H1 (cell line): Measurements from ENCODE around the gene BECN2. TPM values are rescaled to one million over a fixed set of nuclear protein-coding genes. Genes with fewer than 3 reads are reported as not detected.

Experiments
- CTCF ChIA-PET: fragments of 300-600 bp; sonication (Branson Sonifier 250); formaldehyde crosslinking; loops from one replicate; lab custom pipeline; 2021; ENCODE audit not compliant: partially characterized antibody; lab: Charles Lee
- POLR2A ChIA-PET: fragments of 300-600 bp; sonication (Branson Sonifier 250); formaldehyde crosslinking; loops from one replicate; lab custom pipeline; 2021; ENCODE audit warnings: inconsistent platforms; ENCODE audit not compliant: partially characterized antibody; lab: Charles Lee
- DNase-seq, 2 experiments: peaks; one replicate each; pipeline versions ENCODE4 v3.0.0 to v3.0.0-alpha.2; 2010 to 2022; ENCODE audit warnings: low spot score in 2 of 2, low read depth in 1 of 2, mixed read lengths in 1 of 2
- FAIRE-seq: peaks from 2 replicates; lab custom pipeline; 2011; peaks lifted over from hg19 to GRCh38; lab: Jason Lieb, UNC
- H2AFZ ChIP-seq: 2 replicates; pipeline ENCODE4 v1.8.1; 2012; ENCODE audit warnings: low read length, inconsistent platforms
- H2AK5ac ChIP-seq: 2 replicates; pipeline ENCODE4 v1.6.1; 2013; ENCODE audit warnings: low read depth, low read length
- H2BK120ac ChIP-seq: replicated peaks from 2 replicates; pipeline ENCODE3; 2013; ENCODE audit warnings: low read depth, low read length, inconsistent platforms
- H2BK12ac ChIP-seq: 2 replicates; pipeline ENCODE4 v1.6.1; 2013; ENCODE audit warnings: low read depth, low read length
- H2BK15ac ChIP-seq: 2 replicates; pipeline ENCODE4 v1.6.1; 2013; ENCODE audit warnings: low read length
- H2BK20ac ChIP-seq: 2 replicates; pipeline ENCODE4 v1.6.1; 2013; ENCODE audit warnings: low read length
- H2BK5ac ChIP-seq: 2 replicates; pipeline ENCODE4 v1.6.1; 2013; ENCODE audit warnings: low read depth, low read length
- H3K14ac ChIP-seq: 2 replicates; pipeline ENCODE4 v1.6.1; 2013; ENCODE audit warnings: inconsistent platforms; ENCODE audit not compliant: insufficient read length
- H3K18ac ChIP-seq: 2 replicates; pipeline ENCODE4 v1.6.1; 2013; ENCODE audit warnings: low read length; ENCODE audit errors: extremely low read depth
- H3K23ac ChIP-seq: 2 replicates; pipeline ENCODE4 v1.6.1; 2013; ENCODE audit warnings: inconsistent platforms; ENCODE audit not compliant: insufficient read length
- H3K23me2 ChIP-seq: 2 replicates; pipeline ENCODE4 v1.6.1; 2013; ENCODE audit warnings: low read depth, low read length
- H3K27ac ChIP-seq: 2 replicates; pipeline ENCODE4 v1.6.1; 2011; ENCODE audit warnings: low read depth, low read length, inconsistent platforms
- H3K27me3 ChIP-seq, 4 experiments: replicated peaks in 1 of 4; 1 replicate in 1 of 4; 2 replicates in 3 of 4; pipeline versions ENCODE4 v1.6.1 to v1.8.1; 2011 to 2013; ENCODE audit warnings: low read length in 3 of 4, mild to moderate bottlenecking in 3 of 4, inconsistent platforms in 2 of 4, mixed read lengths in 2 of 4, moderate library complexity in 1 of 4; ENCODE audit not compliant: control insufficient read depth in 3 of 4, insufficient read depth in 3 of 4; ENCODE audit errors: extremely low read depth in 1 of 4
- H3K36me3 ChIP-seq, 4 experiments: 2 replicates each; pipeline versions ENCODE4 v1.6.1 to v1.8.1; 2011 to 2013; ENCODE audit warnings: mild to moderate bottlenecking in 4 of 4, low read length in 3 of 4, moderate library complexity in 2 of 4, control low read depth in 1 of 4, inconsistent platforms in 1 of 4; ENCODE audit not compliant: insufficient read depth in 4 of 4, control insufficient read depth in 2 of 4
- H3K4ac ChIP-seq: replicated peaks from 2 replicates; pipeline ENCODE3; 2013; ENCODE audit warnings: low read length, low read depth, mixed read lengths, inconsistent platforms; ENCODE audit not compliant: insufficient read length
- H3K4me1 ChIP-seq, 4 experiments: replicated peaks in 1 of 4; 1 replicate in 1 of 4; 2 replicates in 3 of 4; pipeline versions ENCODE4 v1.6.1 to v1.8.1; 2011 to 2013; ENCODE audit warnings: low read length in 3 of 4, inconsistent platforms in 2 of 4, mixed read lengths in 1 of 4; ENCODE audit not compliant: insufficient read depth in 4 of 4, control insufficient read depth in 3 of 4
- H3K4me2 ChIP-seq, 2 experiments: 2 replicates each; pipeline versions ENCODE4 v1.6.1 to v1.8.1; 2011 to 2013; ENCODE audit warnings: low read depth in 2 of 2, low read length in 2 of 2, control low read depth in 1 of 2, inconsistent platforms in 1 of 2, mild to moderate bottlenecking in 1 of 2; ENCODE audit not compliant: insufficient read depth in 1 of 2
- H3K4me3 ChIP-seq, 4 experiments: fragments of 200-600, 300-600 bp in 1 of 4; sonication (generic), shearing (Covaris generic), sonication (Bioruptor Twin) in 1 of 4; 2 replicates each; pipeline versions ENCODE4 v1.5.1 to v1.8.1; 2011 to 2016; ENCODE audit warnings: low read length in 4 of 4, low read depth in 3 of 4, control low read depth in 2 of 4, inconsistent platforms in 2 of 4, mild to moderate bottlenecking in 2 of 4, mixed read lengths in 1 of 4, moderate library complexity in 1 of 4; ENCODE audit not compliant: insufficient read depth in 2 of 4; ENCODE audit errors: extremely low read depth in 1 of 4
- H3K56ac ChIP-seq: replicated peaks from 2 replicates; pipeline ENCODE3; 2013; ENCODE audit warnings: low read depth, mild to moderate bottlenecking, mixed read lengths, low read length, inconsistent platforms; ENCODE audit not compliant: insufficient read length
- H3K79me1 ChIP-seq: 2 replicates; pipeline ENCODE4 v1.6.1; 2013; ENCODE audit warnings: low read depth, low read length, control low read depth
- H3K79me2 ChIP-seq, 2 experiments: 2 replicates each; pipeline versions ENCODE4 v1.6.1 to v1.8.1; 2012 to 2013; ENCODE audit warnings: low read length in 2 of 2, mild to moderate bottlenecking in 2 of 2, inconsistent platforms in 1 of 2; ENCODE audit not compliant: insufficient read depth in 2 of 2, control insufficient read depth in 1 of 2
- H3K9ac ChIP-seq, 4 experiments: replicated peaks in 1 of 4; 1 replicate in 1 of 4; 2 replicates in 3 of 4; pipeline versions ENCODE4 v1.6.1 to v1.8.1; 2011 to 2013; ENCODE audit warnings: low read depth in 3 of 4, low read length in 3 of 4, control low read depth in 2 of 4, mild to moderate bottlenecking in 2 of 4, moderate library complexity in 2 of 4, inconsistent platforms in 1 of 4; ENCODE audit errors: extremely low read depth in 1 of 4
- H3K9me3 ChIP-seq, 2 experiments: 2 replicates each; pipeline versions ENCODE4 v1.6.1 to v1.8.1; 2012 to 2013; ENCODE audit warnings: mild to moderate bottlenecking in 2 of 2, moderate library complexity in 2 of 2, control low read depth in 1 of 2, inconsistent platforms in 1 of 2, low read depth in 1 of 2, low read length in 1 of 2, mixed read lengths in 1 of 2; ENCODE audit not compliant: insufficient read depth in 2 of 2
- H4K20me1 ChIP-seq, 2 experiments: replicated peaks in 1 of 2; 2 replicates each; pipeline versions ENCODE3 to v1.8.1; 2011 to 2013; ENCODE audit warnings: inconsistent platforms in 2 of 2, low read length in 2 of 2, mild to moderate bottlenecking in 1 of 2; ENCODE audit not compliant: insufficient read depth in 2 of 2, control insufficient read depth in 1 of 2
- H4K5ac ChIP-seq: 2 replicates; pipeline ENCODE4 v1.6.1; 2013; ENCODE audit warnings: low read length, low read depth, mixed read lengths, inconsistent platforms; ENCODE audit not compliant: insufficient read length
- H4K8ac ChIP-seq: 2 replicates; pipeline ENCODE4 v1.8.0; 2013; ENCODE audit warnings: mild to moderate bottlenecking, moderate library complexity, low read length, inconsistent platforms; ENCODE audit not compliant: insufficient read depth; ENCODE audit errors: extremely low read depth
- H4K91ac ChIP-seq: replicated peaks from 2 replicates; pipeline ENCODE3; 2013; ENCODE audit warnings: low read length, mixed read lengths, inconsistent platforms; ENCODE audit not compliant: insufficient read length
- CHD2 ChIP-seq: IDR thresholded peaks from 2 replicates; pipeline ENCODE4 v1.6.1; 2012; ENCODE audit warnings: low read length, improper control_type of control experiment
- JUN ChIP-seq: IDR thresholded peaks from 2 replicates; pipeline ENCODE4 v1.6.1; 2011; ENCODE audit warnings: low read depth, mild to moderate bottlenecking, improper control_type of control experiment, low read length
- KDM4A ChIP-seq: IDR thresholded peaks from one replicate; pipeline ENCODE4 v1.7.1; 2012; ENCODE audit warnings: low read depth, mild to moderate bottlenecking, moderate library complexity, low read length, inconsistent platforms; ENCODE audit not compliant: severe bottlenecking
- RAD21 ChIP-seq, 2 experiments: IDR thresholded peaks in 1 of 2; conservative IDR thresholded peaks in 1 of 2; 2 replicates each; pipeline ENCODE4 v1.6.1; 2011; ENCODE audit warnings: low read depth in 2 of 2, low read length in 2 of 2, improper control_type of control experiment in 1 of 2, inconsistent platforms in 1 of 2, mild to moderate bottlenecking in 1 of 2, moderate library complexity in 1 of 2
- RBBP5 ChIP-seq: IDR thresholded peaks from 2 replicates; pipeline ENCODE4 v1.7.1; 2012; ENCODE audit warnings: low read depth, mild to moderate bottlenecking, inconsistent platforms, low read length, moderate library complexity, borderline replicate concordance
- RNF2 ChIP-seq: fragments of 200-900, 300-1000 bp; sonication (generic); IDR thresholded peaks from 2 replicates; pipeline ENCODE4 v1.7.1; 2016; ENCODE audit warnings: borderline replicate concordance, low read depth, mild to moderate bottlenecking, antibody characterized with exemption, low read length; ENCODE audit not compliant: poor library complexity, severe bottlenecking; ENCODE audit errors: missing control alignments
- SIRT6 ChIP-seq: IDR thresholded peaks from one replicate; pipeline ENCODE4 v1.7.1; 2012; ENCODE audit warnings: low read length, inconsistent platforms
- TAF1 ChIP-seq: IDR thresholded peaks from 2 replicates; pipeline ENCODE4 v1.6.1; 2011; ENCODE audit warnings: mild to moderate bottlenecking, low read depth, low read length
- TBP ChIP-seq: IDR thresholded peaks from 2 replicates; pipeline ENCODE4 v1.6.1; 2011; ENCODE audit warnings: low read depth, low read length, improper control_type of control experiment
- polyA plus RNA-seq, 7 experiments: library from polyadenylated mRNA; depleted of rRNA in 3 of 7; stranded (reverse) in 5 of 7; unstranded in 2 of 7; fragments of >200 nt in 5 of 7; fragments of 200-250 nt in 2 of 7; gene quantifications; 1 replicate in 5 of 7; 2 replicates in 1 of 7; 4 replicates in 1 of 7; pipeline versions ENCODE4 v1.2.1 to v1.2.3, GENCODE V29; 2011 to 2013; ENCODE audit warnings: missing spikeins in 2 of 7, mixed read lengths in 2 of 7
- total RNA-seq: library from RNA; stranded (reverse); fragmentation: NEBNext Ultra II Directional; extraction: Animal tissue kit (Norgen Biotek cat#: 25700); gene quantifications from 2 replicates; pipeline ENCODE4 v1.2.1, GENCODE V29; 2021

Gene BECN2
- total and polyA plus RNA-seq, 2 of the 8 experiments (the other 6 are each of a cell fraction or from before 2014, with no cell fraction given) = not detected

GRCh38 chr1:241962153-241962552, 4.6 kb downstream of the BECN2 start (continued):
- no peak for TF ChIP-seq TAF1

- Histone ChIP-seq H2BK120ac (no peak overlapping the region), H3K4me3 (no peak overlapping the region), H3K9me3 (no peaks in the 10 kb centered on the region), H3K79me2 (no peaks in the 10 kb centered on the region), H2AFZ (no peak overlapping the region), H3K9ac (no peak overlapping the region), H2BK12ac (no peak overlapping the region), H3K27me3 (no peaks in the 10 kb centered on the region), H3K4me2 (no peak overlapping the region), H4K5ac (no peak overlapping the region), H3K4me1 (no peaks in the 10 kb centered on the region), H4K91ac (no peak overlapping the region), H3K18ac (no peak overlapping the region), H3K23me2 (no peaks in the 10 kb centered on the region), H3K27ac (no peak overlapping the region), H4K20me1 (no peaks in the 10 kb centered on the region), H3K23ac (no peak overlapping the region), H3K4ac (no peak overlapping the region), H3K79me1 (no peaks in the 10 kb centered on the region), H2BK5ac (no peak overlapping the region), H4K8ac (no peak overlapping the region), H3K14ac (no peak overlapping the region), H2AK5ac (no peak overlapping the region), H3K36me3 (no peaks in the 10 kb centered on the region), H2BK15ac (no peak overlapping the region), H2BK20ac (no peak overlapping the region), H3K56ac (no peak overlapping the region)
- FAIRE-seq = no peak
- CTCF ChIA-PET = no interaction called here
- POLR2A ChIA-PET = no interaction called here
- no peak for TF ChIP-seq RAD21 (IDR thresholded peaks at IDR 0.05 in 1 of 2, conservative IDR thresholded peaks at IDR 0.05 in 1 of 2; ENCODE audit: low read depth in 2 of 2, low read length in 2 of 2)
- no peak for TF ChIP-seq RNF2
- no peak for TF ChIP-seq TBP
- TF ChIP-seq JUN = no peak
- TF ChIP-seq CHD2 = no peak
- no peak for TF ChIP-seq KDM4A
- no peak for TF ChIP-seq RBBP5
- TF ChIP-seq SIRT6 = no peak
- DNase-seq = no peak
Measured at GRCh38 chr1:241963722-241964121, 6.2 kb downstream of the BECN2 start.
